ENCODE data around the gene NCAPG2. TPM values are rescaled to one million over a fixed set of nuclear protein-coding genes. Genes with fewer than 3 reads are reported as not detected.

The NCAPG2 gene
- total RNA-seq, 6 experiments from 2014 or later: 2.7 to 4.8 (median 4.2) TPM

- no peak for TF ChIP-seq CTCF (IDR thresholded peaks at IDR 0.05)
- TF ChIP-seq POLR2A (IDR thresholded peaks at IDR 0.05): no peak
- ATAC-seq: peak; percentile 71 to 95 (median 84)
- intact Hi-C loops (cut with DNase I): no loop called here
- Histone ChIP-seq H3K4me1 (peaks cover 0 to 5% (median 0%) of the 10 kb centered on the region in 4 donors), H3K27me3 (peaks cover 0 to 14% of the 10 kb centered on the region in 2 donors), H3K9me3 (no peaks in the 10 kb centered on the region), H3K27ac (no peak within 1 kb of the TSS), H3K36me3 (no peaks in the 10 kb centered on the region), H3K4me3 (peak within 1 kb of the TSS in 1 of 3 donors; percentile 40)
- WGBS (ENCODE audit: insufficient coverage, low coverage, low lambda C conversion rate, missing lambda C conversion rate): 5% methylated on average over 21 of the region's 110 CpGs
- DNase-seq: peak; percentile 54 to 70 (median 65)
These were observed 117.2 kb downstream of the NCAPG2 start, which contains the start of gene PTPRN2 for GRCh38 chr7:158587162-158588084. Gene PTPRN2, minus strand, starts transcription at chr7:158587823.

GRCh38 chr7:158586499-158587161, 118.0 kb downstream of the NCAPG2 start:
- H3K4me1 ChIP-seq: peaks cover 0 to 5% (median 0%) of the 10 kb centered on the region in 4 donors
- H3K27me3 ChIP-seq: peaks cover 0 to 14% of the 10 kb centered on the region in 2 donors
- H3K9me3 ChIP-seq: no peaks in the 10 kb centered on the region
- WGBS (ENCODE audit: insufficient coverage, low coverage, low lambda C conversion rate, missing lambda C conversion rate): 13% methylated on average over 18 of the region's 63 CpGs
- H3K4me3 ChIP-seq: no peak overlapping the region
- DNase-seq: no peak
- TF ChIP-seq CTCF (IDR thresholded peaks at IDR 0.05) (no peak), POLR2A (IDR thresholded peaks at IDR 0.05) (no peak)
- intact Hi-C loops (cut with DNase I): no loop called here
- H3K36me3 ChIP-seq: no peaks in the 10 kb centered on the region
- H3K27ac ChIP-seq: no peak overlapping the region
- no peak for ATAC-seq

GRCh38 chr7:158585721-158586498, 118.7 kb downstream of the NCAPG2 start:
- TF ChIP-seq CTCF (IDR thresholded peaks at IDR 0.05) (no peak), POLR2A (IDR thresholded peaks at IDR 0.05) (no peak)
- Histone ChIP-seq H3K27me3 (peaks cover 0 to 14% of the 10 kb centered on the region in 2 donors), H3K9me3 (no peaks in the 10 kb centered on the region), H3K4me1 (peaks cover 0 to 5% (median 0%) of the 10 kb centered on the region in 4 donors), H3K27ac (no peak overlapping the region), H3K36me3 (no peaks in the 10 kb centered on the region), H3K4me3 (no peak overlapping the region)
- WGBS (ENCODE audit: insufficient coverage, low coverage, low lambda C conversion rate, missing lambda C conversion rate): 58% methylated on average over 10 of the region's 17 CpGs
- intact Hi-C loops (cut with DNase I): no loop called here
- DNase-seq (no peak), ATAC-seq (no peak)

- Histone ChIP-seq H3K27ac (no peak overlapping the region), H3K9me3 (no peaks in the 10 kb centered on the region), H3K27me3 (peaks cover 0 to 14% of the 10 kb centered on the region in 2 donors), H3K36me3 (no peaks in the 10 kb centered on the region), H3K4me3 (no peak overlapping the region), H3K4me1 (peaks cover 0 to 5% (median 0%) of the 10 kb centered on the region in 4 donors)
- ATAC-seq (no peak), DNase-seq (no peak)
- intact Hi-C loops (cut with DNase I): no loop called here
- WGBS (ENCODE audit: insufficient coverage, low coverage, low lambda C conversion rate, missing lambda C conversion rate): 52% methylated on average over 8 of the region's 8 CpGs
- TF ChIP-seq POLR2A (IDR thresholded peaks at IDR 0.05) (no peak), CTCF (IDR thresholded peaks at IDR 0.05) (no peak)
These were observed 120.2 kb downstream of the NCAPG2 start for GRCh38 chr7:158584407-158584806.
